ENCODE data around the gene SBNO1.

GRCh38 chr12:123396954-123397353 is 32.3 kb upstream of the SBNO1 start:
- no peak for TF ChIP-seq ZBTB8A (tag by site-specific recombination; IDR thresholded peaks at IDR 0.05)
- no peak for TF ChIP-seq PRDM1 (tag by site-specific recombination; IDR thresholded peaks at IDR 0.05)
- TF ChIP-seq, protein P1, sequence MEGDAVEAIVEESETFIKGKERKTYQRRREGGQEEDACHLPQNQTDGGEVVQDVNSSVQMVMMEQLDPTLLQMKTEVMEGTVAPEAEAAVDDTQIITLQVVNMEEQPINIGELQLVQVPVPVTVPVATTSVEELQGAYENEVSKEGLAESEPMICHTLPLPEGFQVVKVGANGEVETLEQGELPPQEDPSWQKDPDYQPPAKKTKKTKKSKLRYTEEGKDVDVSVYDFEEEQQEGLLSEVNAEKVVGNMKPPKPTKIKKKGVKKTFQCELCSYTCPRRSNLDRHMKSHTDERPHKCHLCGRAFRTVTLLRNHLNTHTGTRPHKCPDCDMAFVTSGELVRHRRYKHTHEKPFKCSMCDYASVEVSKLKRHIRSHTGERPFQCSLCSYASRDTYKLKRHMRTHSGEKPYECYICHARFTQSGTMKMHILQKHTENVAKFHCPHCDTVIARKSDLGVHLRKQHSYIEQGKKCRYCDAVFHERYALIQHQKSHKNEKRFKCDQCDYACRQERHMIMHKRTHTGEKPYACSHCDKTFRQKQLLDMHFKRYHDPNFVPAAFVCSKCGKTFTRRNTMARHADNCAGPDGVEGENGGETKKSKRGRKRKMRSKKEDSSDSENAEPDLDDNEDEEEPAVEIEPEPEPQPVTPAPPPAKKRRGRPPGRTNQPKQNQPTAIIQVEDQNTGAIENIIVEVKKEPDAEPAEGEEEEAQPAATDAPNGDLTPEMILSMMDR (tag by site-specific recombination; IDR thresholded peaks at IDR 0.05), result no peak
- no peak for TF ChIP-seq TCF7L2 (IDR thresholded peaks at IDR 0.05; ENCODE audit: borderline replicate concordance, low read depth, low read length)

All from HEK293 (cell line).